ENCODE results near the gene GPR52.

Gene GPR52

DNA sequence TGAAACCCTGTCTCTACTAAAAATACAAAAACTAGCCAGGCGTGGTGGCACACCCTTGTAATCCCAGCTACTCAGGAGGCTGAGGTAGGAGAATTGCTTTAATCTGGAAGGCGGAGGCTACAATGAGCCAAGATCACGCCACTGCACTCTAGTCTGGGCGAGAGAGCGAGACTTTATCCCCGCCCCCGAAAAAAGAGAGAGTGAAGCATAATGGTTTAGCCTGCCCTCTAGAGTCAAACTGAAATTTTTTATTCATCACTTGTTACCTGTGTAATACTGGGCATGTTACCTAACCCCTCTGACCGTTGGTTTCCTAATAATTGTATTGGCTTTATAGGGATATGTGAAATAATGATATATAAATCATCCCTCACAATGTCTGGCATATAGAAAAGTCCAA, 18.8 kb downstream of the GPR52 start:
- in situ Hi-C loops (cut with MboI; ENCODE audit: low sequenced_read_pairs): no loop called here

DNA sequence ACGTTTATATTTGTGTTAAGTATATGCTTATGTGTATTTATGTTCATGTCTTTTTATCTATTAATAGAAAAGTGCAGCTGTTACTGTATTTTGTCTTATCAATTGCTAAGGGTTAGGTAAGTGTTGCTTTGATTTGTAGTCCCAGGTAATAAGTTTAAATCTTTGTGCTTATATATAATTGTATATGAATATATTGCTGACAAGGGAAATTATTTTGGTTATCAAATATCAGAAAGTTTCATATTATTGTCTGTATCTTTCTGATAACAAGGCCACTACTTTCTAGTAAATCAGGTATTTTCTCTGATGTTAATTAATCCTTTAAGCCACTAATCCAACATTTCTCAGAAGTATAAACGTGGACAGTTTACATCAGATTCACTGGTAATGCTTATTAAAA, 21.3 kb downstream of the GPR52 start:
- in situ Hi-C loops (cut with MboI; ENCODE audit: low sequenced_read_pairs): no loop called here

DNA sequence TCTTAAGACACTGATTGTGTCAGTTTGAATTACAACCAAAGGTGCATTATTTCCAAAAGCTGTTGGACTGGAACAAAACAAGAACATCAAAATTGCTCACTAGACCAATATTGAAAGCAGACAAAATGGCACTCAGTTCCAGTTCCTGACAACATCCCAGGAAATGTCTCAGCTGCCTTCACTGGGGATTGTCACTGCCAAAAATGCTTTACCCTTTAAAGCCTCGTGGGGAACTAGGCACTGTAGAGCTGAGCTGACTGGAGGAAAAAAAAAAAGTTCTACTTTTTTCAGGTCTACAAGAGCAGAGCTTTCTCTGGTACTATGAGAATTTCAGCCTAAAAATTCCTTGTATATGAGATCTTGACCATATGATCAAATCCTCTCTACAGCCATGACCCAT, 21.9 kb downstream of the GPR52 start:
- in situ Hi-C loops (cut with MboI; ENCODE audit: low sequenced_read_pairs): no loop called here

DNA sequence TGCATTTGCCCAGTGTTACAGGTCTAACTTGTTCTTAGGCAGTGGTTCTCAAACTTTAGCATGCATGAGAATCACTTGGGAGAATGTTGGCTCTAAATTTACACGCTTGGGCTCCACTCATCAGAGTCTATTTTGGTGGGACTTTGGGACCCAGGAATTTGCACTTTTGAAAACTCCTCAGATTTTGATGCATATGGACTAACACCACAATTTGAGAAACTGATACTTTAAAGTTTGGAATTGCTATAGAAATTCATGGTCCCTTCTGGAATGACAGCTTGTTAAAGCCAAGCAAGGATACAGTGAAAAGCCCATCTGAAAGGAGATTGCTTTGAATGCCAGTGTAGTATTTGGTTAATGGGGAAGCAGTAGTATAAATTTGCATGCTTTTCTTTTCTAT, 31.5 kb downstream of the GPR52 start:
- in situ Hi-C loops (cut with MboI; ENCODE audit: low sequenced_read_pairs): no loop called here

DNA sequence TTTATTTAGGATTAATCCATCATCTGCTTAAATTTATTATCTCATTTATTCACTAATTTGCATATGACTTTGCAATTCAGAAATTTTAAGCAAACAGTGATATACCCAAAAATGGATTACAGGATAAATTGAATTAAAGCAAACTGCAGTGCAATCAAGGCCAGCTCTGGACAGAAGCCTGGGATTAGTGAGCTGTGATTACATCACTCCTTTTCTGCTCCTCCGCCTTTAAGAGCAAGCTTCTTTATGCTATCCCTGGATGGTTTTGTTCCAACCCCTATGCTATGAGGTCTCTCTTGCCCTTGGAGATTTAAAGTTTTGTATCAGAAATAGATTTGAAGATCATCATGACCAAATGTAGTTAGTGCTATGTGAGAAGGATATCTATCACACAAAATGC, 32.6 kb downstream of the GPR52 start:
- in situ Hi-C loops (cut with MboI; ENCODE audit: low sequenced_read_pairs): no loop called here

DNA sequence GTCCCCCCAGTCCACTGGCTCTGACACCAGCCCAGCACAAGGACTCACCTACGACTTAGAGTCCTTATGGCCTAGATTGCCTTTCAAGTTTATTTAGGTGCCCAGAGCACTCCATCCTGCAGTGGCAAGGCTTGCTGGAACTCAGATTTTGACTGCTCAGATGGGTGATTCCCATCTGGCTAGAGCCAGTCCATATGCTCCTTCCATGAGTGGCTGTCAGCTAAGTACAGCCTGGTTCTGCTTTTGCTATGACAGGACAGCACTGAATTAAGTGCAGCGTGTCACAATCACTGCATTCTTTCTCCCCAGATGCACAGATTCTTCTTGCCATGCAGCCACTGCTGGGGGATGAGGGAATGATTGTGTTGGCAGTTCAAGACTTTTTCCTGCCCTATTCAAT, 43.8 kb downstream of the GPR52 start:
- in situ Hi-C loops (cut with MboI; ENCODE audit: low sequenced_read_pairs): no loop called here

DNA sequence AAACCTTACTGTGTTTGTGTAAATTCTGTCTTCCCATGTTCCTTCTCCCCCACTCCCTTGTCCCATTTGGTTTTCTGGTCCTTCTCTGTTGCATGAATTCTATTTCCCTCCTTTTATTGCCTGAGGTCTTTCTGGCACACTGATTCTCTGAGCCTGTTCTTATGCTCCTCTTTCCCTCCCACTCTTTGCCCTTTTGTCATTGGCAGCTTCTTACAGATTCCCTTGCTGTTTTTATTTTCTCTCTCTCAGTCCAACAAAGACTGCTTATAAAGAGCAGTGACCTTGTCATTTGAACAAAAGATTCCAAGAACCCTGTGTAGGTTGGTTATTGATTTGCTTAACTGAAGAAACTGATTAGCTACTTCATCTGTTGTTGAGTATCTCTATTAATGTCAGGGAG, 49.7 kb downstream of the GPR52 start:
- in situ Hi-C loops (cut with MboI; ENCODE audit: low sequenced_read_pairs): no loop called here

Data from hTERT RPE-1 (cell line).